Embryonic facial prominence (tissue), 1 donor: ENCODE data around the gene DARS2.
"Not testable (repeated sequence)": the region's sequence is repeated elsewhere in the genome, so short reads cannot be mapped to it uniquely, and the experiment has no call there.

Experiments used
- DNase-seq: peaks from one replicate; pipeline ENCODE4 v3.0.0-alpha.2; 2016; ENCODE audit errors: extremely low spot score

The DARS2 gene

GRCh38 chr1:173862146-173862768 lies 37.8 kb downstream of the DARS2 start:
- DNase-seq, result not testable (repeated sequence)

GRCh38 chr1:173862769-173863223 lies 38.3 kb downstream of the DARS2 start:
- DNase-seq, result no peak

- no peak for DNase-seq
Measured at GRCh38 chr1:173863224-173864161, 39.0 kb downstream of the DARS2 start.

- no peak for DNase-seq
Measured at GRCh38 chr1:173864179-173864867, 39.9 kb downstream of the DARS2 start.

GRCh38 chr1:173865468-173866164 lies 41.1 kb downstream of the DARS2 start:
- DNase-seq, result no peak

GRCh38 chr1:173866413-173867115 lies 42.1 kb downstream of the DARS2 start:
- no peak for DNase-seq

GRCh38 chr1:173867141-173867752 lies 42.8 kb downstream of the DARS2 start:
- DNase-seq, result no peak

GRCh38 chr1:173867753-173868265 lies 43.3 kb downstream of the DARS2 start, which contains the start of gene GAS5:
TSS of gene GAS5 (minus strand) at chr1:173867989.
- DNase-seq, result peak; percentile 100

- DNase-seq, result peak; percentile 72
Measured at GRCh38 chr1:173868266-173869020, 44.0 kb downstream of the DARS2 start, which contains the start of gene ZBTB37. TSS of gene ZBTB37 (plus strand) at chr1:173868380. CDS start at chr1:173870226, 1,846 bp downstream.

- no peak for DNase-seq
Measured at GRCh38 chr1:173869021-173869359, 44.5 kb downstream of the DARS2 start.

- DNase-seq, result no peak
Measured at GRCh38 chr1:173870252-173871075, 46.0 kb downstream of the DARS2 start.

- DNase-seq, result no peak
Measured at GRCh38 chr1:173871091-173871490, 46.6 kb downstream of the DARS2 start.

GRCh38 chr1:173871500-173871899 lies 47.0 kb downstream of the DARS2 start:
- DNase-seq, result no peak

GRCh38 chr1:173876732-173877131 lies 52.3 kb downstream of the DARS2 start:
- no peak for DNase-seq

GRCh38 chr1:173878251-173878650 lies 53.8 kb downstream of the DARS2 start:
- no peak for DNase-seq

GRCh38 chr1:173881117-173881516 lies 56.6 kb downstream of the DARS2 start:
- not testable (repeated sequence) for DNase-seq

- DNase-seq, result no peak
Measured at GRCh38 chr1:173884701-173885100, 60.2 kb downstream of the DARS2 start.

- no peak for DNase-seq
Measured at GRCh38 chr1:173886746-173887611, 62.5 kb downstream of the DARS2 start.
